HG03469 (cell line): ENCODE results near the gene RPL21.
"Not testable (repeated sequence)": the region's sequence is repeated elsewhere in the genome, so short reads cannot be mapped to it uniquely, and the experiment has no call there.

Source experiments
- ATAC-seq: cut with Tn5 transposase; IDR thresholded peaks from one replicate; pipeline ENCODE4 v1.9.1; 2021; ENCODE audit warnings: mild to moderate bottlenecking, moderate library complexity, moderate number of reproducible peaks; ENCODE audit not compliant: unreplicated experiment

The RPL21 gene

DNA sequence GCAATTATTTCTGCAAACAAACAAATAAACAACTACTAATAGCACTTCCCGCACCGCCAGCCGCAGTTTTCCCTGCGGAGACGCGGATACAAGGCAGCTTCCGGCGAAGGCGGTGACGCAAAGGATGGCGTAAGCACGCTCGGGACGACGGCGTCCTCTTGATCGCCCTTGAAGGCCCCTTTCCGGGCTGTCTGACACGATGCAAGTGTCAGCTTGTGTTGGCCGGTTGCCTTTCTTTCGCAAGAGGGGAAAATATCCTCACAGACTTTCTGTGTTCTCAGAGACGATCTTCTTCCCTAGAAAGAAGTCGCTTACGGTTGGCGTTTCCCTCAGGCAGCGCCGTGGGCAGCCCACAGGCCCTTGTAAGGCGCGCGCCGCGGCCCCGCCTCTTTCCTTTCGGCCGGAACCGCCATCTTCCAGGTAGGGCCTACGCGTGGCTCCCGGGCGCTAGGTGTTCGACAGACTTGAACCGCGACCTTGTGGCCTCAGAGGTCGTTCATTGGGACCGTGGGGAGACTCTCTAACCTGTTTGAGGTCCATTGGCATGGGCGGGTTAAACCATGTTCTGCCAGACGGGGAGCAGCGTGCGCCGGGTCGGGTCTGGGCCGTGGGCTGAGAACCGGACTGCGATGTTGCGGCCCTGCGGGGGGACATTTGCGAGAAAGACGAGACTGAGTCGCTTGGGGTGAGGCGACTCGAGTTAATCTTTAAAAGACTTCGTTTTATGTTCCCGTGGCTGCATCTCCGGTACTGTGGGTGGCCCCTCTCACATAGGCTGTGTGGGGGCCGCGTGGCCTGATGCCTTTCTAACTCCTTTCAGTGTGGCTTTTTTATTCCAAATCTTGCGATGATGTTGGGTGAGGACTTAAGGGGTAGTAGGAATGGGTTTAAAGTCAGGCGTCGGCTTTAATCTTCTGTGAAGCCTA lies at the start of gene RPL21:
TSS of gene RPL21 (plus strand) at position 393 of the 926 bp plus-strand sequence. CDS start 2,219 bp downstream, outside the sequence.
- peak; percentile 86 for ATAC-seq

DNA sequence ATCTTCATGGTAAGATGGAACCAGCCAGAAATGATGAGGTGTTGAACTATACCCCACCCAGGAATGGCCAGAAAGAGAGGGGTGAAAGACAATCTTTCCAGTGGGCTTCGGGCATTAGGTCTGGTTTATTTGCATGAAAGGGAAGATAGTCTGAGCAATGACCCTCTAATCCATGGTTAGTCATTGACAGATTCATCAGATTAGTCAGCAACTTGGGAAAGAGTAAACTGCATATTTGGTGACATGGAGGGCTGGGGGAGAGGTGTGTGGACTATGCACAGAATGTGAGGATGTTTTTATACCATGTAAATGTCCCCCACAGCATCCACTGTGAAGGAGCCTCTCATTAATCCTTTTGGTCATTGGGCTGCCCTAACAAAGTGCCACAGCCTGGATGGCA lies 49.7 kb upstream of the RPL21 start:
- ATAC-seq, result no peak

DNA sequence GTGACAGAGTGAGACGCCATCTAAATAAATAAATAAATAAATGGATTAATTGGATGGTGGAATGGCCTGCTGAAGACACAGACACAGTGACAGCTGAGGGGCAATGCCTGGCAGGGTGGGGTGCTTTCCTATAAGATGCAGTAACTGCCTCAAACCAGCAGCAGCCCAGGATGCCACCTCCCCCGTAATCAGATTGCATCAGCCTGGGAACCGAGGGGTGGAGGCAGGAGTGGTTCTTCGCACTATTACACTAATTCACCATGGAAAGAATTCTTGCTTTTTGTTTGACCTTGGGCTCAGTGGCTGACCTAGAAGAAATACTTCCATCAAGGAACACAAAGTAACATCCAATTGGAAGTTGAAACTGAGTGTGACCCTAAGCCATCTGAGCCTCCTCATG lies 48.2 kb upstream of the RPL21 start:
- no peak for ATAC-seq

DNA sequence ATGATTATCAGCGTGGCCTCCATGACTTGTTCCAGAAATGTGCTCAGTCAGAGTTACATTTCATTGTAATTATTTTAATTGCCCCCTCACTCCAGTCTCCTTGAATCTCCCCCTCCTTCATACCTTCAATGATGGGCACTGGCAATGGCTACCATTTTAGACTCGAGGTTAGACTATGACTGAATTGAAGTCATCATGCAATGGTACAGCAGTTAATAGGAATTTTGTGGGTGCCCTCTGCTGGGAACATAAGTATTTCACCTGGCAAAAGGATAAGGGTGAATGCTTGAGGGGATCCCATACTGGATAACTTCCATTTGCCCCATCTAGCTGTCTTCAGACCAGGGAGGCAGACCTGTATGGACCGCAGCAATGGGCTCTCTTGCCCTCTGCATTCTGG lies 47.5 kb upstream of the RPL21 start:
- ATAC-seq, result no peak

- no peak for ATAC-seq
These were observed 42.8 kb upstream of the RPL21 start for GRCh38 chr13:27208514-27208913.

DNA sequence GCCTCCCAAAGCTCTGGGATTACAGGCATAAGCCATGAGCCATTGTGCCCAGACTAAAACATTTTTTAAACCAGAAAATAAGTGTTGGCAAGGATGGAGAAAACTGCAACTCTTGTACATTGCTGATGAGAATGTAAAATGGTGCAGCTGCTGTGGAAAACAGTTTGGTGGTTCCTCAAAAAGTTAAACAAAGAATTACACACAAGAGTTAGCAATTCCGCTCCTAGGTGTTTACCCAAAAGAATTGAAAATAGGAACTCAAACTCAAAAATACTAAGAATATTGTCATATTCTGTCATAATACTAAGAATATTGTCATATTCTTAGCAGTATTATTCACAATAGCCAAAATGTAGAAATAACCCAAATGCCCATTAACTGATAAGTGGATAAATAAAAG lies 40.1 kb upstream of the RPL21 start:
- ATAC-seq, result no peak

- ATAC-seq, result no peak
These were observed 39.5 kb upstream of the RPL21 start for GRCh38 chr13:27211771-27212364.

DNA sequence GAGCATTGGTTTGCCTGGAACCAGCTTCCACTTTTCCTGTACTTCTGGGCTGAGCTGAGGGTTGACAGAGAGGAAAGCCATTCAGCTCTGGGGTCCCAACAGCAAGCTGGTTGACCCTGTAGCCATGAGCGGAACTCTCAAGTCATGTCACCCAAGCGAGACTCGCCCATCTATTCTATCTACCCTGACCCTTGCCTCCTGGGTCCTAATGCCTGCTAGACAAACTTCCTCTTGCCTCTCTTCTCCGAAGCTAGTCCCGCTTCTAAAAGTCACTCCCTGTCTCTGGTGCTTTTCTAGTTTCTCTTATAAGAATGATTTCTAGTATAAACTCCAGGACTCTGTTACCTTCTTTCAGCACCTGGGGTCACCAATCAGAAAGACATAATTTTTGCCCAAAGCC lies 38.0 kb upstream of the RPL21 start:
- ATAC-seq, result not testable (repeated sequence)

- not testable (repeated sequence) for ATAC-seq
These were observed 33.6 kb upstream of the RPL21 start for GRCh38 chr13:27217791-27218190.

- not testable (repeated sequence) for ATAC-seq
These were observed 32.5 kb upstream of the RPL21 start for GRCh38 chr13:27218861-27219260.

GRCh38 chr13:27219611-27220010 lies 31.7 kb upstream of the RPL21 start:
- no peak for ATAC-seq

- peak; percentile 49 for ATAC-seq
These were observed 29.3 kb upstream of the RPL21 start for GRCh38 chr13:27222100-27222499.

DNA sequence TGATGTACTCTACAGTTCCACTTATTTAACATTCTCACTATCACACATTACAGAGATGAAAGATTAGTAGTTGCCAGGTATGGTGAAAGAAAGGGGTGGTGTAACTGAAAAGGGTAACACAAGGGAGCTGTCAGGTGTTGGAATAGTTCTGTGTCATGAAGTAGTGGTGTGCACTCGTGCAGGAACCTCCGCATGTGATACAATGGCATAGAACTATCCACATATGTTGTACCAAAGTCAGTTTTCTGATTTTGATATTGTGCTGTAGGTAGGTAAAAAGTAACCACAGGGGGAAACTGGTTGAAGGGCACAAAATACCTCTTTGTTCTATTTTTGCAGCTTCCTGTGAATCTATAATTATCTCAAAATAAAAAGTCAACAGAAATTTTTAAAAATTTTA lies 24.4 kb upstream of the RPL21 start:
- ATAC-seq, result no peak

GRCh38 chr13:27228131-27228530 lies 23.2 kb upstream of the RPL21 start:
- ATAC-seq, result no peak

- ATAC-seq, result no peak
These were observed 21.7 kb upstream of the RPL21 start for GRCh38 chr13:27229642-27230041.

DNA sequence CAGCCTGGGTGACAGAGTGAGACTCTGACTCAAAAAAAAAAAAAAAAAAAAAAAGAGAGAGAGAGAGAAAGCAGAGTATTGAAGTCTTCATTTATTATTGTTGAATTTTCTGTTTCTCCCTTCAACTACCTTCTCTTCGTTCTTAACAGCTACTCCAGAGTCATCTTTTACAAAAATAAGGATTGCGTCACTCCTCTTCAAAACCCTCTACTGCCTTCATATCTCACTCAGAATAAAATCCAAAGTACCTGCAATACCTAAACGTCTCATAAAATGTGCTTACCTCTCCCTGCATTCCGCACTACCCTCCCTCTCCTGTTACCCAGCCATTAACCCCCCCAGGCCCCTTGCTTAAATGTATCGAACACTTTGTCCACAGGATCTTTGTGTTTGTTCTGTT lies 17.4 kb upstream of the RPL21 start:
- ATAC-seq, result no peak

DNA sequence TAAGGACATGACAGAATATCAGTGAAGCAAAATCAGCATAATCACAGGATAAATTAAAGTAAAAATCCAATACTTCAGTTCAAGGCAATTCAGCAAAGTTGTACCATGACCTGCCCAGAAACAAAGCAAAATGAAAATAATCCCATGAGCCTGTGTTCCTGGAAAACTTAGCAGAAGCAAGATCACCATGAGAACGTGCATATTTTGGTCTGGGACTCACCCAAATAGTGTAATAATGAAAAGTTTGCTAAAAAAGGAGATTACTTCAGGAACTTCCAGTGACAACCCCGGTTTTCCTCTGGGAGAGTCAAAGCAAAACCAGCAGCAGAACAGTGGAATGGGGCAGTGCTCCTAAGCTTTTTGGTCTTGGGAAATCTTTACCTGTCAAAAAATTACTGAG lies 14.9 kb upstream of the RPL21 start:
- no peak for ATAC-seq

GRCh38 chr13:27242702-27243101 lies 8.7 kb upstream of the RPL21 start:
- no peak for ATAC-seq

GRCh38 chr13:27245610-27246009 lies 5.7 kb upstream of the RPL21 start:
- ATAC-seq, result no peak

- no peak for ATAC-seq
These were observed 559 bp upstream of the RPL21 start for GRCh38 chr13:27250833-27251165.

DNA sequence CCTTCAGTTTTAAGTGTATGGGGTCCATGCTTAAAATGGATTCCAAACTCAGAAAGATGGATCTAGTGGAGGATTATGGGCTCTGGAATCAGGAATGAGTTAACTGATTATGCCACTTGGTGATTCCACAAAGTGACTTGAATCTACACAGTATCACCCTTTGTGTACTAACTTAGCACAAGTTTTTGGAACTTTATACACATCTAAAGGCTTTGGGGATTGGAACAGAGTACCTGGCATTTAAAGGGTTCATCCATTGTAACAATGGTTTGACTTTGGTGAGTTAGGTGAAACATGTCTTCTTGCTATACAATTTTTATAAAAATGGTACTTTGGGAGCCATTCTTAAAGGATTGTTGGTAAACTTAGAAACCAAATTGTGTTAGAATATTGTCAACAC lies 1.1 kb downstream of the RPL21 start:
- ATAC-seq, result no peak

GRCh38 chr13:27257233-27257568 lies 5.8 kb downstream of the RPL21 start:
- no peak for ATAC-seq
